ENCODE results near the gene NELL2.

The NELL2 gene

DNA sequence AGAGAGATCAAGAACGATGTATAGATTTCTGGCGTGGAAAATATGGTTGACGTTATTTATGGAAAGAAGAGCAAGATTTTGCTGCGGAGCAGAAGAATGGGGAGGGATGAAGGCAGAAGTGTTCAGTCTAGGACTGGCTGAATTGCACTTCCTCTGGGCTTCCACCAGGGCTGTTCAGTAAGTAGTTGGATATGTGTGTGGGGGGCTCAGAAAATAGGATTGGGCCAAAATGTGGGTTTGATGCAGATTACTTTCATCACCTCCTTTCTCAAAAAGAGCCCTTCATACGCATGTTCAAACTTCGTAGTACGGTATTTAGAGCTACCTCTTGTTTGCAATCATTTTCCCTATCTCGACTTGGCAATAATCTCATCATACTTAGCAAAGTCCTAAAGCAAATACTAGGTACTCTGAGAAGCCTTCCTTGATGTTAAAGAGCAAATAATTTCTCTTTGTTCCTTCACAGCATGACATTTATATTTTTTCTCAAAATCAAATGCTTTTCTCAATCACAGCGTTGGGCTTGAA is 349.4 kb downstream of the NELL2 start:
- TF ChIP-seq FOXM1 (IDR thresholded peaks at IDR 0.05; ENCODE audit: borderline replicate concordance, low read depth) (no peak), EGR1 (IDR thresholded peaks at IDR 0.05) (no peak)

DNA sequence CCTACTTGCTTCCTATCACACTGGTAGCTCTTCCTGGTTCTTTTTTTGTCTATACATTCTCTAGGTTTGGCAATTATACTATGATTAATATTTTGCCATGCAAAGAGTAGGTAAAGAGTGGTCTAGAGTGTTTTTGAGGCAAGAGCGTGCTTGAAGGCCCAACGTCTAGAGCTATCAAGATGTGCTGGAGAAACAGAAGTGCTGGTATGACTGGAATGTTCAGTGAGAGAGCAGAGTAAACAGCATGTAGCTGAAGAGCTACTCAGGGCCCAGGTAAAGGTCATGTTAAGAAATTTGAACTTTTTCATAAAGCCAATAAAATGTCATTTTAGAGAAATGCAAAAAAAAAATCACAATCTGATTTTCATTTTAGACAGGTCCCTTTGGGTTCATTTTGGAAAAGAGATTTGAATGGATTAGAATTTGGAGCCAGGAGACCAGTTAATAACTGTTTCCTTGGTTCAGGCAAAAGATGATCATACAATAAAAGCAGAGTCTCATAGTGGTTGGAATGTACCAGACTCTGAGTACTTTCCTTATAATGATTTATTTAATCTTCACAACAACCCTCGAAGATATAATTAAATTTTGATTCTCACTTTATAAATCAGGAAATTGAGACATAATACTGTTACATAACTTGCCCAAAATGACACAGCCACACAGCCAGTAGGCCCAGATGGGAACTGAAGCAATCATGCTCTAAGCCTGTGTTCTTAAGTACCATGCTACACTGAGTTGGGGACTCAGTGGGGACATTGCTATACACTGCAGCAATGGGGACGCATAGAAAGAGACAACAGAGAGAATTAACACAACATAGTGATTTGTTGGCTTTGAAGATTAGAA is 350.1 kb downstream of the NELL2 start:
- TF ChIP-seq TEAD4 (IDR thresholded peaks at IDR 0.05) (peak; percentile 92), REST (IDR thresholded peaks at IDR 0.05; ENCODE audit: low read depth) (no peak), TAF1 (IDR thresholded peaks at IDR 0.05; ENCODE audit: low read depth) (no peak), NFIC (IDR thresholded peaks at IDR 0.05) (no peak), YY1 (IDR thresholded peaks at IDR 0.05; ENCODE audit: low read depth) (no peak), EGR1 (IDR thresholded peaks at IDR 0.05) (no peak), CREB1 (IDR thresholded peaks at IDR 0.05; ENCODE audit: low read depth) (no peak), ZBTB7A (IDR thresholded peaks at IDR 0.05; ENCODE audit: low read depth) (no peak)

DNA sequence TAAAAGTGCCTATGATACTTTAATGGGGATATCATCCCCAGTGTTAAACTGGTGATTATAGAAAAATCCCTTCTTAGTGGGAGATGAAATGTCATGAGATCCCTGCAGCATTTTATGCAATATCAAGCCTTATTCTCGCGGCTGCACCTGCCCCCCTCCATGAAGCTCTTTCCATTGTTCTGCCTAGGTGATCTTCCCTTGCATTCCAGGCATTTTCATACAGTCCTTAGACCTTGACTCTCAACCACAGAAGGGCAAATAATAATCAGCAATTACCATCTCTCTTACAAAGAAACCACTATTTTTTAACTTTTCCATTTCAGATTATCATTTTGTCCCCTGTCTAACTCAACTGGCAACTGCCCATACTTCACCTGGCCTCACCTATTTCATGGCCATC is 352.3 kb downstream of the NELL2 start:
- no peak for TF ChIP-seq FOXM1 (IDR thresholded peaks at IDR 0.05; ENCODE audit: borderline replicate concordance, low read depth)
- no peak for TF ChIP-seq CEBPB (IDR thresholded peaks at IDR 0.05)
- TF ChIP-seq TAF1 (IDR thresholded peaks at IDR 0.05; ENCODE audit: low read depth): no peak

GRCh38 chr12:44521702-44522101 is 354.4 kb downstream of the NELL2 start:
- TF ChIP-seq REST (IDR thresholded peaks at IDR 0.05; ENCODE audit: low read depth) (no peak), TCF12 (IDR thresholded peaks at IDR 0.05; ENCODE audit: low read depth) (no peak), CEBPB (IDR thresholded peaks at IDR 0.05) (no peak), EGR1 (IDR thresholded peaks at IDR 0.05) (no peak), TAF1 (IDR thresholded peaks at IDR 0.05; ENCODE audit: low read depth) (no peak), EP300 (IDR thresholded peaks at IDR 0.05; ENCODE audit: borderline replicate concordance) (no peak), RAD21 (IDR thresholded peaks at IDR 0.05; ENCODE audit: low read depth) (no peak), TEAD4 (IDR thresholded peaks at IDR 0.05) (no peak), ZBTB7A (IDR thresholded peaks at IDR 0.05; ENCODE audit: low read depth) (no peak), YY1 (IDR thresholded peaks at IDR 0.05; ENCODE audit: low read depth) (no peak), FOXM1 (IDR thresholded peaks at IDR 0.05; ENCODE audit: borderline replicate concordance, low read depth) (no peak)
- TF ChIP-seq, protein P1, sequence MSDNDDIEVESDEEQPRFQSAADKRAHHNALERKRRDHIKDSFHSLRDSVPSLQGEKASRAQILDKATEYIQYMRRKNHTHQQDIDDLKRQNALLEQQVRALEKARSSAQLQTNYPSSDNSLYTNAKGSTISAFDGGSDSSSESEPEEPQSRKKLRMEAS (IDR thresholded peaks at IDR 0.05): no peak
- TF ChIP-seq, protein P2, sequence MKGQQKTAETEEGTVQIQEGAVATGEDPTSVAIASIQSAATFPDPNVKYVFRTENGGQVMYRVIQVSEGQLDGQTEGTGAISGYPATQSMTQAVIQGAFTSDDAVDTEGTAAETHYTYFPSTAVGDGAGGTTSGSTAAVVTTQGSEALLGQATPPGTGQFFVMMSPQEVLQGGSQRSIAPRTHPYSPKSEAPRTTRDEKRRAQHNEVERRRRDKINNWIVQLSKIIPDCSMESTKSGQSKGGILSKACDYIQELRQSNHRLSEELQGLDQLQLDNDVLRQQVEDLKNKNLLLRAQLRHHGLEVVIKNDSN (IDR thresholded peaks at IDR 0.05): no peak

- TF ChIP-seq CEBPB (IDR thresholded peaks at IDR 0.05): no peak
- no peak for TF ChIP-seq YY1 (IDR thresholded peaks at IDR 0.05; ENCODE audit: low read depth)
- TF ChIP-seq EGR1 (IDR thresholded peaks at IDR 0.05): no peak
- TF ChIP-seq, protein P1 (IDR thresholded peaks at IDR 0.05): no peak
- TF ChIP-seq REST (IDR thresholded peaks at IDR 0.05; ENCODE audit: low read depth): no peak
- no peak for TF ChIP-seq RAD21 (IDR thresholded peaks at IDR 0.05; ENCODE audit: low read depth)
- no peak for TF ChIP-seq ZBTB7A (IDR thresholded peaks at IDR 0.05; ENCODE audit: low read depth)
- TF ChIP-seq FOXM1 (IDR thresholded peaks at IDR 0.05; ENCODE audit: borderline replicate concordance, low read depth): no peak
Measured at GRCh38 chr12:44519931-44520330, 356.2 kb downstream of the NELL2 start.

Measured in Ishikawa (cell line).